GM12892 (cell line): ENCODE measurements around the gene MRPL14.

ENCODE experiments used
- DNase-seq: peaks from one replicate; pipeline ENCODE4 v3.0.0; 2011; ENCODE audit not compliant: insufficient read length
- FAIRE-seq: peaks from 2 replicates; lab custom pipeline; 2011; peaks lifted over from hg19 to GRCh38; lab: Jason Lieb, UNC
- POLR2A ChIP-seq: IDR thresholded peaks from 2 replicates; pipeline ENCODE4 v1.6.1; 2011; ENCODE audit warnings: low read depth, low read length, control low read depth
- POLR2AphosphoS5 ChIP-seq: IDR thresholded peaks from 2 replicates; pipeline ENCODE4 v1.6.1; 2011; ENCODE audit warnings: low read depth, low read length, control low read depth
- TAF1 ChIP-seq: IDR thresholded peaks from 2 replicates; pipeline ENCODE4 v1.6.1; 2011; ENCODE audit warnings: low read depth, mild to moderate bottlenecking, control low read depth, low read length, borderline replicate concordance

The MRPL14 gene

GRCh38 chr6:44067173-44068139 is 59.8 kb downstream of the MRPL14 start:
- TF ChIP-seq POLR2A (no peak), POLR2AphosphoS5 (no peak), TAF1 (no peak)
- FAIRE-seq, result no peak
- DNase-seq, result no peak

GRCh38 chr6:44066394-44067172 is 60.7 kb downstream of the MRPL14 start:
- no peak for TF ChIP-seq POLR2AphosphoS5
- TF ChIP-seq POLR2A, result no peak
- TF ChIP-seq TAF1, result no peak
- DNase-seq (no peak), FAIRE-seq (peak; percentile 60)

GRCh38 chr6:44065443-44066140 is 61.7 kb downstream of the MRPL14 start:
- FAIRE-seq, result peak; percentile 36

GRCh38 chr6:44064948-44065272 is 62.3 kb downstream of the MRPL14 start:
- FAIRE-seq (no peak), DNase-seq (no peak)
- no peak for TF ChIP-seq POLR2AphosphoS5
- no peak for TF ChIP-seq POLR2A

More at GRCh38 chr6:44065443-44066140, 61.7 kb downstream of the MRPL14 start:
- no peak for TF ChIP-seq POLR2AphosphoS5
- no peak for TF ChIP-seq TAF1
- no peak for TF ChIP-seq POLR2A
- DNase-seq, result no peak

GRCh38 chr6:44064089-44064947 is 62.9 kb downstream of the MRPL14 start:
- FAIRE-seq (peak; percentile 84), DNase-seq (no peak)
- TF ChIP-seq POLR2AphosphoS5, result no peak
- TF ChIP-seq POLR2A, result no peak
- TF ChIP-seq TAF1, result no peak

GRCh38 chr6:44063561-44064059 is 63.6 kb downstream of the MRPL14 start:
- DNase-seq (no peak), FAIRE-seq (no peak)
- no peak for TF ChIP-seq TAF1
- TF ChIP-seq POLR2A, result no peak
- TF ChIP-seq POLR2AphosphoS5, result no peak
